ENCODE results near the gene TXNL4A. TPM values are rescaled to one million over a fixed set of nuclear protein-coding genes. Genes with fewer than 3 reads are reported as not detected.

Gene TXNL4A
- total RNA-seq, 2 donors from 2014 or later: 11.2 to 13.5 TPM

DNA sequence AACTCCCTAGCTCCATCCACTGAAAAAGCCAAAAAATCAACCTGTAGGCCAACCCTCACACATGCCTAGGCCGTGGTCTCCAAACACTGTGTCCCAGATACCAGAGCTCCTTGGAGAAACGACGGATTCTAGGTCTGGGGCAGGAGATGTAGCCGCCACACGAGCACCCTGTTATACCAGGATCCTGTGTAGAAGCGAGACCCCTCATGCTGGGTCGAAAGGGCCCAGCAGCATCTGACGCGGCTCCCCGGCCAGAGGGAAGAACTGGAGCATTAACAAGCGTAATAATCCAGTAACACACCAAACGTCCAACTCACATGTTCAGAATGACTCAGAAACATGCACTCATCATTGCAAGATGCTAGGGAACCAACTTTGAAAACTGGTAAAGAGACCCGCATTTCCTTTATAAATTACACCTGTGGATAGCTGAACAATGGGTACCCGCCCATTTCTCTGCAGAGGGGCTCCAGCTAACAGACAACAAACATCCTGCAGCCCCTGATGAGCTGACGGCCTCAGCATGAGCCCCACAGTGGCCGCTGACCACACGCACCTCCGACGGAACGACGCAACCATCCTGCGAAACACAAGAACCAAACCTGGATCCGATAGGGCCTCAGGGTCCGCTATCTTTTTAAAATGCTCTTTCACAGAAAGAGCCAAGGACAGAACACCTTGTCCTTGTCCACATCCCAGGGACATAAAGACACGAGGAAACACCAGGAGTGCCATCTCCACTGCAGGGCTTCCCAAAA lies 51.1 kb downstream of the TXNL4A start:
- DNase-seq (peak in 2 of 4 donors; percentile 0 to 7), ATAC-seq (no peak)
- 90 to 95% methylated on average over 23 to 25 of the region's 25 CpGs for WGBS, 2 donors
- peaks cover 34% of the 10 kb centered on the region for H3K4me1 ChIP-seq
- no peaks in the 10 kb centered on the region for H3K9me3 ChIP-seq
- intact Hi-C loops (cut with DNase I): loop anchor here (10.0 kb wide), 1 partner anchor 48 kb away; the partner anchor contains the start of gene TXNL4A
- no peaks in the 10 kb centered on the region for H3K36me3 ChIP-seq (replicated peaks in 1 of 2; ENCODE audit: insufficient read depth in 1 of 2, low read depth in 2 of 2)
- no peak overlapping the region for H3K27ac ChIP-seq
- no peak for TF ChIP-seq POLR2A (IDR thresholded peaks at IDR 0.05)
- TF ChIP-seq, protein P1, sequence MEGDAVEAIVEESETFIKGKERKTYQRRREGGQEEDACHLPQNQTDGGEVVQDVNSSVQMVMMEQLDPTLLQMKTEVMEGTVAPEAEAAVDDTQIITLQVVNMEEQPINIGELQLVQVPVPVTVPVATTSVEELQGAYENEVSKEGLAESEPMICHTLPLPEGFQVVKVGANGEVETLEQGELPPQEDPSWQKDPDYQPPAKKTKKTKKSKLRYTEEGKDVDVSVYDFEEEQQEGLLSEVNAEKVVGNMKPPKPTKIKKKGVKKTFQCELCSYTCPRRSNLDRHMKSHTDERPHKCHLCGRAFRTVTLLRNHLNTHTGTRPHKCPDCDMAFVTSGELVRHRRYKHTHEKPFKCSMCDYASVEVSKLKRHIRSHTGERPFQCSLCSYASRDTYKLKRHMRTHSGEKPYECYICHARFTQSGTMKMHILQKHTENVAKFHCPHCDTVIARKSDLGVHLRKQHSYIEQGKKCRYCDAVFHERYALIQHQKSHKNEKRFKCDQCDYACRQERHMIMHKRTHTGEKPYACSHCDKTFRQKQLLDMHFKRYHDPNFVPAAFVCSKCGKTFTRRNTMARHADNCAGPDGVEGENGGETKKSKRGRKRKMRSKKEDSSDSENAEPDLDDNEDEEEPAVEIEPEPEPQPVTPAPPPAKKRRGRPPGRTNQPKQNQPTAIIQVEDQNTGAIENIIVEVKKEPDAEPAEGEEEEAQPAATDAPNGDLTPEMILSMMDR (IDR thresholded peaks at IDR 0.05): no peak
- no peaks in the 10 kb centered on the region for H3K27me3 ChIP-seq
- H3K4me3 ChIP-seq: no peak overlapping the region

GRCh38 chr18:79936641-79937040 lies 51.7 kb downstream of the TXNL4A start:
- H3K9me3 ChIP-seq: no peaks in the 10 kb centered on the region
- peaks cover 28% of the 10 kb centered on the region for H3K4me1 ChIP-seq
- intact Hi-C loops (cut with DNase I): loop anchor here (10.0 kb wide), 1 partner anchor 48 kb away; the partner anchor contains the start of gene TXNL4A
- no peaks in the 10 kb centered on the region for H3K36me3 ChIP-seq (replicated peaks in 1 of 2; ENCODE audit: insufficient read depth in 1 of 2, low read depth in 2 of 2)
- H3K27me3 ChIP-seq: no peaks in the 10 kb centered on the region
- ATAC-seq (no peak), DNase-seq (peak in 2 of 4 donors; percentile 1 to 5)
- TF ChIP-seq, protein P1 (IDR thresholded peaks at IDR 0.05): no peak
- no peak for TF ChIP-seq POLR2A (IDR thresholded peaks at IDR 0.05)
- 92 to 94% methylated on average over 12 of the region's 12 CpGs for WGBS, 2 donors
- H3K27ac ChIP-seq: no peak overlapping the region
- H3K4me3 ChIP-seq: no peak overlapping the region

GRCh38 chr18:79935925-79936324 lies 52.4 kb downstream of the TXNL4A start:
- Histone ChIP-seq H3K36me3 (replicated peaks in 1 of 2; ENCODE audit: insufficient read depth in 1 of 2, low read depth in 2 of 2) (no peaks in the 10 kb centered on the region), H3K27ac (no peak overlapping the region), H3K4me3 (no peak overlapping the region), H3K4me1 (peaks cover 21% of the 10 kb centered on the region), H3K9me3 (no peaks in the 10 kb centered on the region), H3K27me3 (no peaks in the 10 kb centered on the region)
- intact Hi-C loops (cut with DNase I): loop anchor here (10.0 kb wide), 1 partner anchor 49 kb away; the partner anchor contains the start of gene TXNL4A
- peak in 2 of 4 donors; percentile 3 to 4 for DNase-seq
- WGBS, 2 donors: 89 to 93% methylated on average over 5 to 6 of the region's 6 CpGs
- no peak for ATAC-seq
- TF ChIP-seq POLR2A (IDR thresholded peaks at IDR 0.05): no peak
- TF ChIP-seq, protein P1 (IDR thresholded peaks at IDR 0.05): no peak

DNA sequence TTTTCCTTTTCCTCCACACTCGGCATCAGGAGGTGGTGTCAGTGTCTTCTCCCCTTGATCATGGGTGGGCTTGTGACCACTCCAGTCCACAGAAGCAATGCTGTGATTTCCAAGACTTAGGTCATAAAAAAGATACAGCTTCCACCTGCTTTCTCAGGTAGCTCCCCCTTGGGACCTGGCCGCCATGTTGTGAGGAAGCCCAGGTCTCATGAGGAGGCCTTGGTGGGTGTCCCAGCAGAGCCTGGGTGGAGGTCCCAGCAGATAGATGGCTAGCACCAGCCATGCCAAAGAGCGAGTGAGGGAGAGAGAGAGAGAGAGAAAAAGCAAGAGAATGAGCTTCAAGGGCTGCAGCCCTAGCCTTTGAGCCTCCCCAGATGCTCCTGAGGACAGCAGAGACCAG lies 52.9 kb downstream of the TXNL4A start:
- TF ChIP-seq, protein P1 (IDR thresholded peaks at IDR 0.05): no peak
- no peak for TF ChIP-seq POLR2A (IDR thresholded peaks at IDR 0.05)
- Histone ChIP-seq H3K4me3 (no peak overlapping the region), H3K27me3 (no peaks in the 10 kb centered on the region), H3K4me1 (peaks cover 20% of the 10 kb centered on the region), H3K27ac (peak overlapping the region in 2 of 4 donors; percentile 10 to 38), H3K36me3 (replicated peaks in 1 of 2; ENCODE audit: insufficient read depth in 1 of 2, low read depth in 2 of 2) (no peaks in the 10 kb centered on the region), H3K9me3 (no peaks in the 10 kb centered on the region)
- intact Hi-C loops (cut with DNase I): loop anchor here (10.0 kb wide), 1 partner anchor 49 kb away; the partner anchor contains the start of gene TXNL4A
- no peak for ATAC-seq
- peak in 2 of 4 donors; percentile 4 to 6 for DNase-seq
- WGBS, 2 donors: 94 to 95% methylated on average over 3 of the region's 3 CpGs
